Esophagus squamous epithelium (tissue), 5 donors: ENCODE measurements around the gene ANXA7. TPM values are rescaled to one million over a fixed set of nuclear protein-coding genes. Genes with fewer than 3 reads are reported as not detected.

Experiments
- DNase-seq: peaks from one replicate; lab custom pipeline; 2025; lab: John Stamatoyannopoulos, UW
- H3K27ac ChIP-seq, 4 donors: fragments of 200-600 bp; sonication (generic); one replicate each; pipeline ENCODE4 v1.5.1; 2016 to 2019; ENCODE audit warnings: mild to moderate bottlenecking in 1 of 4
- H3K27me3 ChIP-seq, 4 donors: fragments of 200-600 bp; sonication (generic); 1 replicate in 3 of 4; 2 replicates in 1 of 4; pipeline versions ENCODE4 v1.5.1 to v1.6.0; 2017 to 2021; ENCODE audit warnings: antibody characterized with exemption in 1 of 4
- H3K36me3 ChIP-seq, 3 donors: fragments of 200-600 bp; sonication (generic); one replicate each; pipeline ENCODE4 v1.5.1; 2016 to 2019
- H3K4me1 ChIP-seq, 3 donors: fragments of 200-600 bp; sonication (generic); one replicate each; pipeline ENCODE4 v1.5.1; 2017 to 2019
- H3K4me3 ChIP-seq, 4 donors: fragments of 200-600 bp; sonication (generic); 1 replicate in 3 of 4; 2 replicates in 1 of 4; pipeline ENCODE4 v1.5.1; 2016 to 2019; ENCODE audit warnings: mild to moderate bottlenecking in 2 of 4, moderate library complexity in 1 of 4
- H3K9me3 ChIP-seq, 3 donors: fragments of 200-600 bp; sonication (generic); one replicate each; pipeline ENCODE4 v1.5.1; 2016 to 2019
- POLR2A ChIP-seq, 4 donors: fragments of 450-650 bp; IDR thresholded peaks; one replicate each; pipeline ENCODE4 v1.6.1; 2017; ENCODE audit warnings: antibody characterized with exemption in 4 of 4, mild to moderate bottlenecking in 4 of 4, moderate library complexity in 3 of 4
- WGBS, 2 donors: methylation state at CpG; one replicate each; pipeline ENCODE4 v1.1.5; 2018; 5-methylcytosine and 5-hydroxymethylcytosine counted together
- intact Hi-C: fragments of 100-400 bp; cut with DNase I; formaldehyde crosslinking; loops from one replicate; pipeline ENCODE4 v1.15.0; 2022
- total RNA-seq, 4 donors: library from RNA; depleted of rRNA; stranded (reverse); fragments of >200 nt; gene quantifications; one replicate each; pipeline ENCODE4 v1.1.0, GENCODE V29; 2016
- TF ChIP-seq, protein P1 (sequence below), 6 experiments: fragments of 450-650 bp in 4 of 6; fragments of 200-600 bp in 2 of 6; sonication (generic) in 2 of 6; IDR thresholded peaks; one replicate each; pipeline ENCODE4 v1.5.1; 2016 to 2019; ENCODE audit warnings: antibody characterized with exemption in 6 of 6, mild to moderate bottlenecking in 4 of 6, moderate library complexity in 4 of 6
- donor health status: DM: yes; HTN: yes; CAD: no.

The ANXA7 gene
- total RNA-seq, 4 donors from 2014 or later: 95.8 to 130 (median 108) TPM

DNA sequence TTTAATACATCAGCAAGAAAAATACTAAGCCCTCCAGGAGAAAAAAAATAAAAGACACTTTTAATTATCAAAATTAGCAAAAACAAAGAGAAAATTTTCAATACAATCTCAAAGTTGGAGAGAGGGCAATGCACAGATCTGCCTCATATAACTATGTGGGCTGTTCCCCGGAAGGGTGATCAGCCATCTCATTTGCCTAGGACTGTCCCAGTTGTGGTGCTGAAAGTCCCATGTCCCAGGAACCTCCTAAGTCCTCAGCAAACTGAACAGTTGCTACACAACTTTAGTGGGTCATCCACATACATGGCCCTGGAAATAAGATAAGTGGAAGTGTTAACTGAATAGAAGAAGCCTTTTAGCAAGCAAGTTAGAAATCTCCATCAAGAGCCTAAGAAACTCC is 69.6 kb downstream of the ANXA7 start:
- Histone ChIP-seq H3K9me3 (no peaks in the 10 kb centered on the region), H3K27me3 (no peaks in the 10 kb centered on the region), H3K4me1 (peaks cover 0 to 5% (median 0%) of the 10 kb centered on the region in 3 donors), H3K4me3 (no peak overlapping the region), H3K27ac (no peak overlapping the region), H3K36me3 (peaks cover 0 to 4% (median 0%) of the 10 kb centered on the region in 3 donors)
- DNase-seq: no peak
- no peak for TF ChIP-seq POLR2A (IDR thresholded peaks at IDR 0.05)
- TF ChIP-seq, protein P1, sequence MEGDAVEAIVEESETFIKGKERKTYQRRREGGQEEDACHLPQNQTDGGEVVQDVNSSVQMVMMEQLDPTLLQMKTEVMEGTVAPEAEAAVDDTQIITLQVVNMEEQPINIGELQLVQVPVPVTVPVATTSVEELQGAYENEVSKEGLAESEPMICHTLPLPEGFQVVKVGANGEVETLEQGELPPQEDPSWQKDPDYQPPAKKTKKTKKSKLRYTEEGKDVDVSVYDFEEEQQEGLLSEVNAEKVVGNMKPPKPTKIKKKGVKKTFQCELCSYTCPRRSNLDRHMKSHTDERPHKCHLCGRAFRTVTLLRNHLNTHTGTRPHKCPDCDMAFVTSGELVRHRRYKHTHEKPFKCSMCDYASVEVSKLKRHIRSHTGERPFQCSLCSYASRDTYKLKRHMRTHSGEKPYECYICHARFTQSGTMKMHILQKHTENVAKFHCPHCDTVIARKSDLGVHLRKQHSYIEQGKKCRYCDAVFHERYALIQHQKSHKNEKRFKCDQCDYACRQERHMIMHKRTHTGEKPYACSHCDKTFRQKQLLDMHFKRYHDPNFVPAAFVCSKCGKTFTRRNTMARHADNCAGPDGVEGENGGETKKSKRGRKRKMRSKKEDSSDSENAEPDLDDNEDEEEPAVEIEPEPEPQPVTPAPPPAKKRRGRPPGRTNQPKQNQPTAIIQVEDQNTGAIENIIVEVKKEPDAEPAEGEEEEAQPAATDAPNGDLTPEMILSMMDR (IDR thresholded peaks at IDR 0.05): no peak
- WGBS, 2 donors: 80 to 87% methylated on average over 1 of the region's 1 CpG
- intact Hi-C loops: no loop called here

DNA sequence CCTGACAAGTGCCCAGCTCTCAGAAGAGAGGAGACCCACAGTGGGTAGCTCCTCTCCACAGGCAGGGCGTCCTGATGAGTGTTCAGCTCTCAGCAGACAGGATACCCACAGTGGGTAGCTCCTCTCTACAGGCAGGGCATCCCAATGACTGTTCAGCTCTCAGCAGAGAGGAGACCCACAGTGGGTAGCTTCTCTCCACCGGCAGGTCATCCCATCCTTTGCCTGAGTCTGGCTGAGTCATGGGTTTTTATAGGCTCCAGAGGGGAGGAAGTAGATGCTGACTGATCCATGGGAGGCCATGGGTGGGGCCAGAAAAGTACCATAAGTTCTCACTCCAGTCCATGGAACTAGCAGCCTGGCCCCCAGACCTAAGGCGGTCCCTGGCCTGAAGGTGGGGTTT is 73.7 kb downstream of the ANXA7 start:
- Histone ChIP-seq H3K9me3 (no peaks in the 10 kb centered on the region), H3K4me1 (peaks cover 0 to 9% (median 0%) of the 10 kb centered on the region in 3 donors), H3K27ac (no peak overlapping the region), H3K4me3 (no peak overlapping the region), H3K27me3 (no peaks in the 10 kb centered on the region), H3K36me3 (no peaks in the 10 kb centered on the region)
- WGBS, 2 donors: 71 to 92% methylated on average over 1 to 2 of the region's 3 CpGs
- no peak for DNase-seq
- no peak for TF ChIP-seq POLR2A (IDR thresholded peaks at IDR 0.05)
- TF ChIP-seq, protein P1 (IDR thresholded peaks at IDR 0.05): no peak
- intact Hi-C loops: no loop called here

DNA sequence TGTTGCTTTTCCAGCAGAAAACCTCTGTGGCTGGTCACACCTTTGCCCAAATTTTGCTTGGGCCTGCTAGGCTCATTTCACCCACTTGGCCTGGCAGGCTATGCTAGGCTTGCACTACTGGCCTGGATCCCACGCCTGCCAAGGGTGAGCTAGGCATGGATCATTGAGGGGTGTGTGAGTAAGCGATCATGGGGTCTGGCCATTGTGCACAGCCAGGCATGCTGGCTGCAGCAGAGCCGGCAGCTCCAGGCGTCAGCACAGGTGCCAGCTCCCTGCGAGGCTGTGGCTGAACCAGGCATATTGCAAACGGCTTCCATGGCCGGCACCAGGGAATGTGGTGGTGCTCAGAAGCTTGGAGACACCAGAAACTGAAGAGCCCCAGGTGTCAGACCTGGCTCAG is 74.4 kb downstream of the ANXA7 start:
- Histone ChIP-seq H3K4me3 (no peak overlapping the region), H3K4me1 (peaks cover 0 to 9% (median 0%) of the 10 kb centered on the region in 3 donors), H3K9me3 (no peaks in the 10 kb centered on the region), H3K27ac (no peak overlapping the region), H3K36me3 (no peaks in the 10 kb centered on the region), H3K27me3 (no peaks in the 10 kb centered on the region)
- TF ChIP-seq, protein P1 (IDR thresholded peaks at IDR 0.05): no peak
- TF ChIP-seq POLR2A (IDR thresholded peaks at IDR 0.05): no peak
- intact Hi-C loops: no loop called here
- DNase-seq: no peak
- 57 to 65% methylated on average over 2 to 3 of the region's 7 CpGs for WGBS, 2 donors

DNA sequence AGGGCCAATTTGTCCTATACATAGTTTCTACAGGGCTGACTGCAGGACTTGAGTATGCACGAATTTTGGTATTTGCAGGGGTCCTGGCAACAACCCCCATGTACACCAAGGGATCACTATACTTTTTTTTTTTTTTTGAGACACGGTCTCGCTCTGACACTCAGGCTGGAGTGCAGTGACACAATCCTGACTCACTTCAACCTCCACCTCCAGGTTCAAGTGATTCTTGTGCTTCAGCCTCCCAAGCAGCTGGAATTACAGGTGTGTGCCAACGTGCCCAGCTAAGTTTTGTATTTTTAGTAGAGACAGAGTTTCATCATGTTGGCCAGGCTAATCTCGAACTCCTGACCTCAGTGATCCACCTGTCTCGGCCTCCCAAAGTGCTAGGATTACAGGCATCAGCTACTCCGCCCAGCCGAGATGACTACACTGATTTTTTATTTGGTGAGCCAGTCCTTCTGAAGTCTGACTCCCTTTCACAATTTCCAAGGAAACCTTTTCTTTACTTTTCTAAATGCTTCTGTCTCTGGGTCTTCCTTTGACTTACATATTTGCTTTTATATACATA is 75.0 kb downstream of the ANXA7 start:
- 61 to 68% methylated on average over 8 of the region's 8 CpGs for WGBS, 2 donors
- Histone ChIP-seq H3K27me3 (no peaks in the 10 kb centered on the region), H3K4me1 (peaks cover 0 to 9% (median 0%) of the 10 kb centered on the region in 3 donors), H3K4me3 (no peak overlapping the region), H3K36me3 (no peaks in the 10 kb centered on the region), H3K9me3 (no peaks in the 10 kb centered on the region), H3K27ac (no peak overlapping the region)
- TF ChIP-seq, protein P1 (IDR thresholded peaks at IDR 0.05): no peak
- no peak for TF ChIP-seq POLR2A (IDR thresholded peaks at IDR 0.05)
- DNase-seq: no peak
- intact Hi-C loops: no loop called here

DNA sequence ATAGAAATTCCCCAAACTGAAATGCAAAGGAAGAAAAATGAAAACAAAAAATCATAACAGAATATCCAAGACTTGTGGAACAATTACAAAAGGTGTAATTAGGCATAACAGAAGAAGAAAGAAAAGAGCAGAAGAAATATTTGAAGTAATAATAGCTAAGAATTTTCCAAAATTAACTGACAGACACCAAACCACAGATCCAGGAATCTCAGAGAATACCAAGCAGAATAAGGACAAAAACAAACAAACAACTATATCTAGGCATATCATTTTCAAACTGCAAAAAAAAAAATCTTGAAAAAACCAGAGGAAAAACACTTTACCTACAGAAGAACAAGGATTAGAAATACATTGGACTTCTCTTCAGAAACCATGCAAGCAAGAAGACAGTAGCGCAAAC is 80.7 kb downstream of the ANXA7 start:
- Histone ChIP-seq H3K36me3 (no peaks in the 10 kb centered on the region), H3K9me3 (no peaks in the 10 kb centered on the region), H3K4me1 (no peaks in the 10 kb centered on the region), H3K4me3 (no peak overlapping the region), H3K27ac (no peak overlapping the region), H3K27me3 (no peaks in the 10 kb centered on the region)
- DNase-seq: no peak
- intact Hi-C loops: no loop called here
- TF ChIP-seq, protein P1 (IDR thresholded peaks at IDR 0.05): no peak
- TF ChIP-seq POLR2A (IDR thresholded peaks at IDR 0.05): no peak
- 86 to 100% methylated on average over 1 of the region's 1 CpG for WGBS, 2 donors
